GM21526 (cell line): Measurements from ENCODE around the gene PDE8B.

ENCODE experiments used
- ATAC-seq: cut with Tn5 transposase; IDR thresholded peaks from one replicate; pipeline ENCODE4 v1.9.1; 2021; ENCODE audit warnings: moderate library complexity; ENCODE audit not compliant: unreplicated experiment, low FRiP score

PDE8B gene

DNA sequence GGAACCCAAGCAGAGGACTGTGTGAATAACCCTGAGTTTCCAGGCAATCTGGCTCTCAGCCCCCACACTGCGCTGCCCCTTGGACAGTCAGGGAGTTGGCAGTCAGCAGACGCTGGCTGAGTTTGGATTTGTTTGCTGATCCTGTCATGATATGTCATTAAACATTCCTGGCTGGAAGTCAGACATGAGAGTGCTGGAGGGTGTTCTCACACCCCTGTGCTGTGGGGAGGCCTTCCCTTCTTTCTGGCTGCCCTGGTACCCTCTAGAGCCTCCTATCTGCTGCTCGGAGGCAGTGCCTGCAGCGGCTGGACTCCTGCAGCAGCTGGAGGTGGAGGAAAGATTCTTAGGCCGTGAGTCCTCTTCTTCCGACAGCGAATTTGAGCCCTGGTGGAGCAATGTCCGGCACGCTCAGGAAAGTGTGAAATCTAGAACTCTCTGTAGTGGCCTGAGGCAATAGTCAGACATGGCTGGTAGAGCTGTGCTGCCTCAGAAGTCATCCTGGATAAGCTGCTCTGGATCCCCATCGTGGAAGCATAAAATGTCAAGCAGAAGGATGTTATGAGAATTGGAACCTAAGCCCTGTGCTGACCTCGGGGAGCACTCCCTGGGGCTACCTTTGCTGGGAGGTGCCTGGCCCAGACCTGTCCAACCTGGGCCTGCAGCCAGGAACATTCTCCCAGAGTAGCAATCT, 72.0 kb downstream of the PDE8B start:
- no peak for ATAC-seq

DNA sequence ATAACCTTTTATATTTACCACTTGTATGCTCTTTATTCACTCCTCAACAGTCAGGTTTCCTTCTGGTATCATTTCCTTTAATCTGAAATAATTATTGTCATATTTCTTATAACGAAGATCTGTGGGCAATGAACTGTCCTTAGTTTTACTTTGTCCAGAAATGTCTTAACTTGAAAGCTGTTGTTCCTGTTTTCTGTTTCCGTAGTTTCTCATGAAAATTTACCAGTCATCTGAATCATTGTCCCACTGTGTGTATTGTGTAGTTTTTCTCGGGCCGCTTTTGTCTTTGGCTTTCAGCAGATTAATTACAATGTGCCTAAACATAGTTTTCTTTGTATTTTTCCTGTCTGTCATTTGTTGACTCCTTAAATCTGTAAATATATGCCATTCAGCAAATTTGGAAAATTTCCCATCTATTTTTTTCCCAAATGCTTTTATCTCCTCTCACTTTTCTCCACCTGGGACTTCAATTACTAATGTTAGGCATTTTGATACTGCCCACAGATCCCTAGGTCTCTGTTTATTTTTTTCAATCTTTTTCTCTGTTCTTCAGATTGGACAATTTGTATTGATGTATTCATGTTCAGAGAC, 74.9 kb downstream of the PDE8B start:
- no peak for ATAC-seq

DNA sequence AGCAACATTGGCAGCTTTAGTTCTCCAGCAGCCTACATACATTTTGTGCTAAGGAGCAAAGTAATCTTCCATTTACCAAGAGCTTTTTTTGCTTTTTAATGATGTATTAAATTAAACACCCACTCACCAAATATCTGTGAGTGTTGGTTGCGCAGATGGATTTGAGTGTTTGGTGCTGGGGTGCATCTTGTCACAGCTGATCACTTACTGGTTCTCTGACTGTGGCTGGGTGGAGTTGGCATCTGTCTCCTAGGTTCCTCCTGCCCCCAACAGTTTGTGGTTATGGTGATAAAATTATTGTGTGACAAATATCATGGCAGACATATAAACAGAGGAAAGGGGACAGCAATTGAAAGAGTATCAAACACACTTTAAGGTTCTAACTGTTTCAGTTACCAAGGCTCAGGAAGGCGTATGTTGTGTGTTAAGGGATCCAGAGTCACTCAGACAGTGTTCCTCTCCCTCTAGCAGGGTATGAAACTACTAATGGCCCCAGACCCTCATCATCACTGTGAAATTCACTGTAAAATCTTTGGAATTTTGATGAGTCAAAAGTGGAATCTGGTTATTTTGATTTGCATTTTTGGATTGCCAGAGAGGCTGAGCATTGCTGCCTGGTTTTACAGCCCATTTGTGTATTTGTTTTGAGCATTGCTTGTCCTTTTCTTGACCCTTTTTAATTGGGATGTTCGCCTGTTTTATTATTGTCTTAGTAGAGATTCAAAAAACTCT, 81.7 kb downstream of the PDE8B start:
- ATAC-seq = no peak

DNA sequence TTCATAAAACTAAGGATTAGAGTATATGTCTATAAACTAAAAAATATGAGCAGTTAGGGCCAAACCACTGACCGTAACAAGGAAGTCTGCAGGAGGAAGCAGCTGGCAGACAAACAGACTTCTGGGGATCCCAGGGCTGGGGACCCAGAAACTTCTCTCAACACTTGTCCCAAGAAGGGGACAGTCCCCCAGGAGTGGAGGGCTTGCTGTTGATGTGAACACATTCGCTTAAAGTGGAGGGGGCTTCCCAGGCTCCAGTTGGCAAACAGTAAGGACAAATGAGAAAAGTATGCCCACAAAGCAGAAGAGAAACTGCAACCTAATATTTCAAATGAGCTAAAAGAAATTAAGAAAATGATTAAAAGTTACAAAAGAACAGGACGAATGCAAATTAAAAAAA, 83.7 kb downstream of the PDE8B start:
- no peak for ATAC-seq

DNA sequence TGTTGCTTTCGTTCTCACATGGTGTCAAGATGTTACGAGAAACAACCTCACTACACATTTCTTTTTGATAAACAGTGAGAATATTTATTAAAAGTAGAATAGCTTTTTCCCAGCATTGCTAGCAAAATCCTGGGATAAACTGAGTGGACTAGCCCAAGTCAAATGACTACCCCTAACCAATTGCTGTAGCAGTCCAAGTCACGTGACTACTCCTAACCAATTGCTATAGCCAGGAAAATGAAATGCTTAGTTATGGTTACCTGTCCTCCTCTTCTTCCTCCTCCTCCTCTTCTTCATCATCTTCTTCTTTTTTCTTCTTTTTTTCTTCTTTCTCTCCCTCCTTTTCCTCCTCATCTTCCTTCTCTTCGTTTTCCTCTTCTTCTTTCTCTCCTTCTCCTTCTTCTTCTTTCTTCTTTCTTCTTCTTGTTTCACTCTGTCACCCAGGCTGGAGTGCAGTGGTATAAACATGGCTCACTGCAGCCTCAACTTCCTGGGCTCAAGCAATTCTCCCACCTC, 85.4 kb downstream of the PDE8B start:
- ATAC-seq = no peak

DNA sequence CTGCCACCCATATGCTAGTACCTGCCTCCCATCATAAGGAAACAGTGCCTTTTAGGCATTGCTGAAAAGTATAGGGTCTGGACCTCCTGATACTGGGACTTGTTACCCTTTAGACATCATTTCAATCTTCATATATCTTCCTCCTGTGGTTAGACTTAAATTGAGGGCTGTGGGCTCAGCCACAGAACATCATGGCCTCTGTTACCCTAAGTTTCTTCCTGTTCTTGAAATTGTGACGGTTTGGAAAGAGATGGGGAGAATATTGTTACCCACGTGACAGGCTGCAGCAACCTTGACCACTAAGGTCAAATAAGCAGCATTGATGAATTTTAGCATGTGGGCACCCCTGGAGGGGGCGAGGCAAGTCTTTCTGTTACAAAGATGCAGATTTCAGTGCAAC, 87.7 kb downstream of the PDE8B start:
- ATAC-seq = no peak

DNA sequence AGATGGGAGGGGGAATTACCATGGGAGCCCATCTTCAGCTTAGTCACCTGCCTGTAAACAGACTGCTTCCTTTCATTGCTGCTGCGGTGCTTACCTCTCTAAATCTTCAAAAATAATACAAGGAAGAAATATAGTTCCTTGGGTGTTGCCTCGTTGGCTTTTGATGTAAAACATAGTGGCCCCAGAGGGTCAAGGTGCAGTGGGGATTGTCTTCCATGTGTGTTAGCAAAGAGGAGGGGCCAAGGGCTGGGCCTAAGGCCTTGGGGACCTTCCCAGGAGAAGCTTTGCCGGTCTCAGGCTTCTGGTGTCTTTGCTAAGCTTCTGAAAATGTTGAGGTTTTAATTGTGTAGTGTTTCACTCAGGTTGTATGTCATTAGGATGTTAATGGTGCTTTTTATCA, 90.0 kb downstream of the PDE8B start:
- ATAC-seq = no peak

DNA sequence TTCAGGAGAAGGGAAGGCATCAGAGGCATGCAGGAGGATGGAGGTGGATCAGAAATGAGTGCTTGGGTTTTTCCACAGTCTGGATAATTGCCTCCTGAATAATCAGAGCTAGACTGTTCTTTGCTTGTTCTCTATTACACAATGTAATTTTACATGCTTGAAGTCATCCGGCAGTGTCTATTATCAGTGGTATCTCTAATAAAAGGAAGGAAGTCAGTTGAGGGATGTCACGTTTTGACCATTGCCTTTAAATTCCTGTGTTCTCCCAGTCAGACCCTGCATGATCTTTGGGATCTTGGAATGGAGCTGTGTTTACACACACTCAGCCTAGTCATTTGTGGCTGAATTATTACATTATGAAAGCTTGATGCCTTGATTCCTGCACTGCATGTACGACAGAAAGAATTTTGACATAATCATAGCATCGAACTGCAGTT, 91.0 kb downstream of the PDE8B start:
- no peak for ATAC-seq

DNA sequence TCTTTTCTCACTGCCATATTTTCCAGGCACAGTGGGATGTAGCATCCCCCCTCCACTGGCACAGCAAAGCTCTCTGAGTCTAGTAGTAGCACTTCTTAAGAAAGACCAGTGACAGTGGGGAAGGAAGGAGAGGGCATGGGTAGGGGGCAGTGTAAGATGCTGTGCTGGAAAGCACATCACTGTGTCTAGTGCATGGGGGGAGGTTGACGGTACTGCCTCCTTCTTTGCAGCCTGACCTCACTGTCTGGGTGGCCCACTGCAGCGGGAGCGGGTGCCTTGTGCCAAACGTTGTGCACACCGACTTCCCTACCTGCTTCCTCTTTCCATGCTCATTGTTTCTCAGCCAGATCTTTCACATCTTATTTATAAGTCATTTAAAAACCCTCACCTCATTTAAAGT, 91.8 kb downstream of the PDE8B start:
- no peak for ATAC-seq

DNA sequence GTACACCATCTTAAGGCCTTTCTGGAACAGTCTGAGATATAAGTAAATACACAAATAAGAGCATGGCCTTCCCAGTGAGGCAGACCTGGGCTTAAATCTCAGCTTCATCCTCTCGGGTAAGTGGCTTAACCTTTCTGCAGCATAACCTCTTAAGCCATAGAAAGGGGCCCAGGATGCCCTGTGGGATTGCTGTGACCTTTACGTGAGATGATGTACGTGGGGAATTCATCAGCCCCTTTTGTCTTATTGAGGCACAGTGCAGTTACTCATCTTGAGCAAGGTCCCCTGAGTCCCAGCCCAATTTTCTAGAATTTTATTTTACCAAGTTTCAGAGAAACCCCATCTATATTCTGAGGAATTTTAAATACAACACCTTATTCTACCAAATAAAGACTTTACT, 92.2 kb downstream of the PDE8B start:
- ATAC-seq = no peak

DNA sequence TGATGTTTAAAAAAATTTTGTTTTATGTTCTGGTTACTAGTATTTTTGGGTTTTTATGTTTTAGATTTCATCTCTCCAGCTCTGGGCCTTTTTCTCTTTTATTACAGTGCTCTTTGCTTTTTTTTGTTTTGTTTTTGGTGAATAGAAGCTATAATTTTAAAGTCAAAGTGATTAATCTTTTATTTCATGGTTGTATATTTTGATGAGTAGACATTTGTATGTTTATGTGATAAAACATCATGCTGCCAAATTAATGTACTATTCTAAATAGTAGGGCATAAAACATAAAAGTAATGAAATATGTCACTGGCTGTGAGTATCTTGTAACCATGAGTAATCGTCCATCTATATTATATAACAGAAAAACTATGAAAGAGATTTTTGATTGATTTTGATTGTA, 93.9 kb downstream of the PDE8B start:
- no peak for ATAC-seq

DNA sequence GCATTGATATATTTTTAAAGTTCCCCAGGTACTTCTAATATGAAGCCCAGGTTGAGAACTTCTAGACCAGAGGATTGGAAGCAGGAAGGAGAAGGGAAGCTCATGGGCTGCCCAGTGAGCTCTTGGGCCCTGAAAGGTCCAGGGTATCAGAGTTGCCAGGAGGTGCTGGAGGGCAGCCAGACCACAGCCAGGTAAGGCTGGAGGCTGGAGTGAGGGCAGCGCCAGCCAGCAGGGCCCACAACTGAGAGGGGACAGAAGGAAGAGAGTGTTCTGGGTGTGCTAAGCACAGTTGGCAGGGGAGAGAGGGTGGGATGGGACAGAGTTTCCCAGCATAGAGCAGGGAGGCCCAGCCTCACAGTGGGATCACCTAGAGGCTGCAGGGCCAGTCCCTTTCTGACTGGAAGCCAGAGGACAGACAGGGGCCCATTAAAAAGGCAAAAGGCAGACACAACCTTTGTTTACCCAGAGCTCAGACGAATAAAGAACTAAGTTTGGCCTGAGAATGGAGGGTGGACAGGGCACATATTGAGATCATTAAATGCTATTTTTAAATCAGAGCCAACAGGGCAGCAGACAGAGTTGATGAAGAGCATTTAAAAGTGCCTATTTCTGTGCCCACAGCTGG, 94.9 kb downstream of the PDE8B start:
- no peak for ATAC-seq

DNA sequence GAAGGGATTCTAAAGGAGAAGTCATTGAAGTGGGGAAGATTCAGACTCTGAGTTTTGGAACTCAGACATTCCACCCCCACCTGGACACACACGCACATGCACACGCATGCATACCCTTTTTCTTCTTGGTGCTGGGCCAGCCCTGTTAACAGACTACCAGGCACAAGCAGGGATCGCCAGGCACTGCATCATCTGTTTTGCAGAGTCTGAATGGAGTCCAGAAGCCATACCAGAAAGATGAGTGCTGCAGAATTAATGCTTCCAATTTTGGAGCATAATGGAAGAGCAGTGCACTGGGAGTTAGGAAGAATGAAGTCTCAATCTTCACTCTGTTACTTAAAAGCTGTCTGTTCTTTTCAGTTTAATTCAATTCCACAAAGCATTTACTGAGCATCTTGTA, 95.5 kb downstream of the PDE8B start:
- ATAC-seq = no peak

DNA sequence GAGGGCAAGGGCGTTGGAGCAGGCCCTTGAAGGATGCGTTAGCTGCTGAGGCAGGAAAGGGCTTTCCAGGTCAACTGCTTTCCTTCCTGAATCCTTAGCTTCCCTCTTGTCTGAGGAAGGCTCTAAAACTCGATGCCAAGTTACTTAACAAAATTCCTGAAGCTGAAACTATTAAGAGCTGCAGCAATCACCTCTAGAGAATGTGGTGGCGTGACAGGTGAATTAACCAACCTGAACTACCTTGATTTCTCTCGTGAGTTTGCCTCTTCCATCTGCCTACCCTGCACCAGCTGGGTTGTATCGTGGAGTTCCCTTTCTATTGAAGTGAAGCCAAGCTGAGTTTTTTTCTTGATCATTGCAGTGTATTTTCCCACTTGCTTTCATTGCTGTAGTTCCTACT, 96.1 kb downstream of the PDE8B start:
- ATAC-seq = no peak

DNA sequence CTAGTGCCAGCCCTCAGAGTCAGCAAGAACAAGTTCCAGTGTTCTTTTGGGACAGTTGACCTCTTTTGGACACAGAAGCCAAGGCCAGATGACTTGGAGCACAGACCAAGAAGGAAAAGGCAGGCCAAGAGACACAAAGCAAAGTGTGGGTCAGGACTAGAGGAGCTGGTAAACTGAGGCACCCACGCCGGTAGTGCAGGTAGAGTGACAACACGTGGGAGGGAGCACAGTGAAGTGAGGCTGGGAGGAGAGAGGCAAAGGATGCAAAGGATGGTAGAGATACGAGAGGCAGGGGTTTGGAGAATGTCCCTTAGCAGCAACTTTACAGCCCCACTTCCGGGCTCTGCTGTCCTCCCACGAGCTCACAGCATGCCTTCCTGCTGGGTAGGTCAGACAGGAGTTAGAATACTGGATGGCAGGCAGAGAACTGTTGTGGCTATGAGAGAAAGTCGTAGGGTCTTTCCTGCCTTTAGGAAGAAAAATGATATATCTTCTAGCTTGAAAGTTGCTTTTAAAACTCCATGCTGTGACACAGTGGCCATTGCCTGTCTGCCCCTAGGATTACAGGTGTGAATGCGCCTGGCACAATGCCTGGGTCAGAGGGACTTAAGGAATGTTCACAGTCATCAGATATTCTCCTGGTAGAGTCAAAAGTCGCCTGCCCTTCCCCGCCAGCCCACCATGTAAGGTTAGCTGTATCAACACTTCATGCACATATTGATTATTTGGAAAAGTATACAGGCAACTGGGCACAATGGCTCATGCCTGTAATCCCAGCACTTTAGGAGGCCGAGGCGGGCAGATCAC, 97.9 kb downstream of the PDE8B start:
- no peak for ATAC-seq

DNA sequence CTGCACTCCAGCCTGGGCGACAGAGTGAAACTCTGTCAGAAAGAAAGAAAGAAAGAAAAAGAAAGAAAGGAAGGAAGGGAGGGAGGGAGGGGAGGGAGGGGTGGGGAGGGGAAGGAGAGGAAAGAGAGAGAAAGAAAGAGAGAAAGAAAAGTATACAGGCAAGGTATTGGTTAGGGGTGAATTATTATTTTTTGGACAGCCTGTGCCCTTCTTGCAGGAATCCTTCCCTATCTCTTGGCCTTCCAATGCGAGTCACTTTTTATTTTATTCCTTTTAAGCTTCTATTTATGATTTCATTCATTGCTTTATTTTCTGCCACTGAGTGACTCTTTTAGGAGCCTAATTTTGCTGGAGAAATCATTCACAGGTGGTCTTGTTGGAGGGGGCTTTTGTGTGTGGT, 98.7 kb downstream of the PDE8B start:
- no peak for ATAC-seq

DNA sequence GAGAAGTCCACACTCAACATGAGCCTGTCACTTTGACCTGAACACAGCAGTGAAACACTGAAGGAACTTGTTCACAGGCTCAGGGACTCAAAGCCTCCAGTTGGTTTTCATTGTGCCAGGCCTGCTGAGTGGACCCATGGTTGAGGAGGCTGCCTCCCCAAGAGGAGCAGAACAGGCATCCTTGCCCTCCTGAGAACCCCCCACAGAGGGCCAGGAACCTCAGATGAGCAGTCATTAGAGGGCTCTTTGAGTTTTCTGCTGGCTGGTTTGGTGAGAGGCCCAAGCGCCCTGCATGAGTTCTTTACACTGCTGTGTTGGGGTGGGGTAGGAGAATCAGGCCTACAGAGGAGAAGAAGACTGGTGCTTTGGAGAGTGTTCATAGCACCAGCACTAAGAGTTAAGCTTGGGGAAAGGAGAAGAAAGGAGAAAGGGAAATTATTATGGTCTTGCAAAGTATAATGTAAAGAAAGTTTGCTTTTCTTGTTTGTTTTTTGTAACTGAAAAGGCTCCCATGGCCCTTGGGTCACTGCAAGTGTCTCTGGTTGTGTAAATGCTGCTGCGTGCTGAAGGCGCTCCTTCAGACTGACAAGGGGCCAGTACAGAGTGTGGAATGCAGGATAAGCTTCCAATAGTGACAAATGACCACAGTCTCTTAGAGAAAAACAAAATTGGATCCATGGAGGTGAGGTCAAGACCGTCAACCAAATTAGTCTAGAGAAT, 100.2 kb downstream of the PDE8B start:
- ATAC-seq = no peak

DNA sequence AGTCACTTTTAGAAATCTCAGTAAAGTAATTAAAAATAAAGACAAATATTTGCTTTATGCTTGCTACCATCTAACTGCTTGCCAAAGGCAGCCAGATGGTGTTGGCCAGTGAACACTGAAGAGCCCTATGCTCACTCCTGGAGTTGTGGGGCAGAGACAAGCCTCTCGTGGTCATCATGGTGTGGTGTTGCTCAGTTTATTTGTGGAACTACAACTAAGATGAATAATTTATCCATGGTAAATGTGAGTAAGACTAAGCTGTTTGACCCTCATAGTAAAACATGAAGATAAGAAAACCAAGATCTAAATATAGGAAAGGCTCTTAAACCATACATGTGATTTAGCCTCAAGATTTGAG, 100.7 kb downstream of the PDE8B start:
- no peak for ATAC-seq

DNA sequence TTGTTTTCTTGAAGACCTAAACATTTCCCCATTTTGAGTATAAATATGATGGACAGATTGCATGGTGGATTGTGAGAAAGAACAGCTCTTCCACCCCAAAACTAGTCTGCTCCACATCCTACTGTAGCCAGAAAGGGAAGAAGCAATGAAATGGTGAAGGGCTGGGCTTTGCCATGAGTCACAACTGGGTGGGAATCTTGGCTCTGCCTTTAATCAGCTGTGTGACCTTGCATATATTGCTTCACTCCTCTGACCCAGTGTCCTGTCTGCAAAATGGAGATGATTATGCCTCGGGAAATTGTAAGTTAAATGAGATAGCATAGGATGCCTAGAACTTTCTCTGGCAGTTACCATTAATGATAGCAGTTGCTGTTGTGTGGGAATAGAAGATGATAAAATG, 101.9 kb downstream of the PDE8B start:
- ATAC-seq = no peak
